ENCODE data around the gene SARS2.
"Not testable (repeated sequence)": the region's sequence is repeated elsewhere in the genome, so short reads cannot be mapped to it uniquely, and the experiment has no call there.

Gene SARS2, protein sequence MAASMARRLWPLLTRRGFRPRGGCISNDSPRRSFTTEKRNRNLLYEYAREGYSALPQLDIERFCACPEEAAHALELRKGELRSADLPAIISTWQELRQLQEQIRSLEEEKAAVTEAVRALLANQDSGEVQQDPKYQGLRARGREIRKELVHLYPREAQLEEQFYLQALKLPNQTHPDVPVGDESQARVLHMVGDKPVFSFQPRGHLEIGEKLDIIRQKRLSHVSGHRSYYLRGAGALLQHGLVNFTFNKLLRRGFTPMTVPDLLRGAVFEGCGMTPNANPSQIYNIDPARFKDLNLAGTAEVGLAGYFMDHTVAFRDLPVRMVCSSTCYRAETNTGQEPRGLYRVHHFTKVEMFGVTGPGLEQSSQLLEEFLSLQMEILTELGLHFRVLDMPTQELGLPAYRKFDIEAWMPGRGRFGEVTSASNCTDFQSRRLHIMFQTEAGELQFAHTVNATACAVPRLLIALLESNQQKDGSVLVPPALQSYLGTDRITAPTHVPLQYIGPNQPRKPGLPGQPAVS

GRCh38 chr19:38929929-38930775, at the start of gene SARS2:
Gene SARS2 (minus strand): TSS chr19:38930763. CDS start chr19:38930736, 27 bp downstream.
- DNase-seq, result peak; percentile 93

- DNase-seq, result no peak
Measured at GRCh38 chr19:38979812-38980211, 49.2 kb upstream of the SARS2 start.

- DNase-seq, result no peak
Measured at GRCh38 chr19:38978326-38978689, 47.7 kb upstream of the SARS2 start.

DNA sequence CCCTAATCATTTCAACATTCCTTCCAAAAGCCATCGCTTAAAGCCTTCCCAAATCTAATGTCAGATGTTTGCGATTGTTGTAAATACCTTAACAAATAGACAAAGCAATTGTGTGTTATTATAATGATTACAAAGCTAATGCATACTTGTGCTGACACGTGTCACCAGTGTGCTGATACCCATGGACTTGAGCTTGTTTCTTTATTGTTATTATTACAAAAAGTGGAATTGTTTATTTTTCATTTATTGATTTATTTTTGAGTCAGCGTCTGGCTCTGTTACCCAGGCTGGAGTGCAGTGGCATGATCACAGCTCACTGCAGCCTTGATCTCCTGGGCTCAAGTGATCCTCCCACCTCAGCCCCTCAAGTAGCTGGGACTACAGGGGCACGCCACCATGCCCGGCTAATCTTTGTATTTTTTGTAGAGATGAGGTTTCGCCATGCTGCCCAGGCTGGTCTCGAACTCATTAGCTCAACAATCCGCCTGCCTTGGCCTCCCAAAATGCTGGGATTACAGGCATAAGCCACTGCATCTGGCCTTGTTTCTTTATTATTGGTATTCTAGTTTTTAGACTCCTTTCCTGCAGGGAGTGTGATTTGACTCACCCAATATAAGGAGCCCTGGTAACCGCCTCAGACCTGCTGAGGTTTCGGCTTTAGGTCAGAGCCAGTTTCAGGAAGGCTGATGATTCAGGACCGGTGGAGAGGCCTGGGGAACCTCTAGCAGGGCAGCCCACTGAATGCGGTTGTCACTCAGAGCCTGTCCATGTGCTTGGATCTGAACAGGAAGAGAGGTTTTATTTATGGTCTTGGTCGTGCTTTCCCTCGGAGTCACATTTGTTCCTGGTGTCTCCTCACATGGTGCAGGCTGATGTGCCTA, 47.1 kb upstream of the SARS2 start:
- no peak for DNase-seq

- DNase-seq, result peak; percentile 61
Measured at GRCh38 chr19:38975861-38976271, 45.3 kb upstream of the SARS2 start.

- DNase-seq, result peak; percentile 54
Measured at GRCh38 chr19:38975214-38975860, 44.8 kb upstream of the SARS2 start, which contains the start of gene FBXO17. Gene FBXO17 (minus strand): TSS chr19:38975742. CDS start chr19:38950319, 25,423 bp downstream.

DNA sequence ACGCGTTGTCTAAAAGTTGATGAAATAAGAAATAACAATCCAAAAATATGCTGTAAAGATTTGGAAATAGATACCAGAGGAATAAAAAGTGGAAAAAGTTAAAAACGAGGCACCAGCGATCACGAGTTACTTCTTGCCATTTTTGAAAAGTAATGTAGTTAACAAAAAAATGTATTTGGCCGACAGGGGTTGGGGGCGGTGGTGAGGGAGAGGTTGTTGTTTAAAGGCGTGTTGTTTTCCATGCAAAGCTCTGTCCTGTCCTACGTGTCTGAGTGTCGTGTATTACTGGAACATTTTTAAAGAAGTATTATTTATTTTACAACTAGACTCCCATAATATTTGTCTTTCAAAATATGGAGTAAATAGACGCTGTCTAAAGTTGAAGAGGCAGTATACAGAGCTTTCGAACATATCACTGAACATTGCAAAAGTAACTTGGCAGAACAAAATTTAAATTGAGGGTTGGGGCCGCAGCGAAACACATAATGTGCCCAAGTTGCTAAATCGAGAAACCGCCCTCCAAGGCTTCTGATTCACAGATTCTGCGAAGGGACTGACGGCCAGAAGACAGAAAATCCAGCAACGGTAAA, 44.2 kb upstream of the SARS2 start:
- no peak for DNase-seq

DNA sequence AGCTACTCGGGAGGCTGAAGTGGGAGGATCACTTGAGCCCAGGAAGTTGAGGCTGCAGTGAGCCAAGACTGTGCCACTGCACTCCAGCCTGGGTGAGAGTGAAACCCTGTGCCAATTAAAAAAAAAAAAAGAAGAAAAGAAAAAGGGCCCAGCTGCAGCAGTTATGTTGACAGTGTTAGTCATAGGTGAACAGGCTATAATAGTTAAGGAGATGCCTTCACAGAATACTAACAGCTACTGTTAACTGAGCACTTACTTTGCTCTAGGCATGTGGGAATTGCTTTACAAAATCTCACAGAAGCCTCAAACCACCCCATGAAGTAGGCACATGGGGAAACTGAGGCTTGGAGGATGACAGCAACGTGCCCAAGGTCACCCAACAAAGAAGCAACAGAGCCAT, 41.1 kb upstream of the SARS2 start:
- DNase-seq, result no peak

GRCh38 chr19:38970664-38971532, 40.3 kb upstream of the SARS2 start:
- no peak for DNase-seq

- DNase-seq, result not testable (repeated sequence)
Measured at GRCh38 chr19:38966149-38966548, 35.6 kb upstream of the SARS2 start.

DNA sequence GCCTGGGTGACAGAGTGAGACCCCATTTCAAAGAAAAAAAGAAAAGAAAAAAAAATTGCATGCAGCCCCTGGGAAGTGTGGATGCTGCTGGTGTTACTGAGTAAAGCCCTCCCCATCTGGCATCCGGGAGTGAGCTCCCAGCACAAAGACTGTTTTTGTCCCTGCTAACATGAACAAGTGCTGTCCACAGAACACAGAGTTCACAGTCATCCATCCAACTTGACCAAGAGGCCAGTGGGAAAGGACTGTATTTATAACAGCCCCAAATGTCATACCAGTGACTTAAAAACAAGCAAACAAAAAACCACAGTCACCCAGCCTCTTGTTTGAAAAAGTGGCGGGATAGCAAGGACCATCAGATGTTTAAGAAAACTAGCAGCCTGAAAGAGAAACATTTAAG, 34.2 kb upstream of the SARS2 start:
- no peak for DNase-seq

GRCh38 chr19:38959618-38960017, 29.1 kb upstream of the SARS2 start:
- no peak for DNase-seq

GRCh38 chr19:38958301-38958700, 27.7 kb upstream of the SARS2 start:
- DNase-seq, result no peak

DNA sequence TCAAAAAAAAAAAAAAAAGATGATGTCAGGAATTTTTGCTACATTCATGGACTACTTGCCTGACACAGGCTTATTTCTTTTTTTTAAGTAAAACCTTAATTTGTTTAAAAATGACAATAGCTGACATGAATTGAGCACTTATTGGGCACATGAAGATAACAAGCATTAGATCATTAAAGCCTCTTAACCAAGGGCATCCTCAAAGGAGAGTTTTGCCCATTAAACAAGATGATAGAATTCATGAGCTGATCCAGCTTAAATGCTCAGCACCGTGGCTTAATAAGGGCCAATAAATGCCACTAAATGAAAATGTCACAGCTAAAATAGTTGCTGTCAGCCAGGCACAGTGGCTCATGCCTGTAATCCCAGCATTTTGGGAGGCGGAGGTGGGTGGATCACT, 25.7 kb upstream of the SARS2 start:
- no peak for DNase-seq

DNA sequence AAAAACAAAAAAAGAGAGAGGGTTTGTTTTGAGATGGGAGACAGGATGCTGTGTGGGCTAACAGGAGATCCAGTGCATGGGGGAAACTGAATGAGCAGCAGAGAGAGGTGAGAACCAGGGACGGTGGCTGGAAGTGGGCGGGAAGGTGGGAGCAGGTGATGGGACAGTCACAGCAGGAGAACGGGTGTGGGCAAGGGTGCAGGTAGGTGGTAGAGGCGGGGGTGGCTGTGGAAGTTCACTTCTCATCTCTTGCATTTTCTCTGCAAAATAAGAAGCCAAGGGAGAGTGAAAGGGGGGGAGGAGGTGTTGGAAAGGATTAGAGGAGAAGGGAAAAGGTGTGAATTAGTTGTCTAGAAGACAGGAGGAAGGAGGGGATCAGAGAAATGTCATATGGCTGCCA, 23.1 kb upstream of the SARS2 start:
- no peak for DNase-seq

- peak; percentile 99 for DNase-seq
Measured at GRCh38 chr19:38952395-38953165, 22.0 kb upstream of the SARS2 start.

GRCh38 chr19:38951187-38951586, 20.6 kb upstream of the SARS2 start:
- no peak for DNase-seq

DNA sequence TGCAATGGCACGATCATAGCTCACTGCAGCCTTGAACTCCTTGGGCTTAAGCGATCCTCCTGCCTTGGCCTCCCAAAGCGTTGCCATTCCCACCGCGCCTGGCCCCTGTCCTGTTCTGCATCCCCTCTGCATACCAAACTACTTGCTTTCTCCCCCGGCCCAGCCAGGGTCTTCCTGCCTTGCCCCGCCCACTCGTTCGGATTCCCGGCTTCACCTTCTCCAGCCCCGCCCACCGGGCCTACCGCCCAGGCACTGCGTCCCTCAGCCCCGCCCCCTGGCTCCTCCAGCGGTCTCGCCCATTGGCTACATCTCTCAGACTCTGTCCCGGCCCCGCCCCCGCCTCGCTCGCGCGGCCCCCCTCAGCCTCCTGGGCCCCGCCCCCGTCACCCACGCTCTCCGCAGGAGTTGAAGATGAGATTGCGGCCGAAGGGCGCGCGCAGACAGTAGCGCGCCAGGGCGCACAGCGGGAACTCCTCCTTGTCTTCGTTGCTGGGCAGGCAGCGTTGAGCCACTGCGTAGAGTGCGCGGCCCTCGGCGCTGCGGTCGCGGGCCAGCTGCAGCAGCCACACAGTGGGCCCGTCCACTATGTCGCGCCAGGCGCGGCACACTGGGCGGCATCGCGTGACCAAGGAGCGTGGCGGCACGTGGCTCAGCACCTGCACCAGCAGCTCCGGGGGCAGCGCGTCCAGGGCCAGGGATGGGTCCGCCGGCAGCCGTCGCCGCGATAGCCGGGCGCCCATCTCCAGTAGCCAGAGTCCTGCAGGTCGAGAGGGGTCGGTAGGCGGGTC, 19.2 kb upstream of the SARS2 start:
- DNase-seq, result no peak
